ENCODE results near the gene RAPGEF4.

GRCh38 chr2:172836347-172836821 is 100.7 kb downstream of the RAPGEF4 start:
- no peak for TF ChIP-seq CTCF (IDR thresholded peaks at IDR 0.05 in 4 of 5, conservative IDR thresholded peaks at IDR 0.05 in 1 of 5)
- TF ChIP-seq POLR2A (IDR thresholded peaks at IDR 0.05) = no peak
